Stomach (tissue), 4 donors: ENCODE data around the gene SLC22A17.

Source experiments
- CTCF ChIP-seq, 7 experiments: fragments of 450-650 bp in 4 of 7; fragments of 200-600 bp in 3 of 7; sonication (generic) in 3 of 7; IDR thresholded peaks; one replicate each; pipeline ENCODE4 v1.5.1; 2016 to 2019; ENCODE audit warnings: antibody characterized with exemption in 7 of 7, control low read depth in 2 of 7, mild to moderate bottlenecking in 1 of 7
- EP300 ChIP-seq: sonication (generic); formaldehyde crosslinking; IDR thresholded peaks from one replicate; pipeline ENCODE4 v1.6.1; 2017; ENCODE audit warnings: antibody characterized with exemption
- POLR2A ChIP-seq, 4 donors: fragments of 450-650 bp; IDR thresholded peaks; one replicate each; pipeline ENCODE4 v1.6.1; 2016; ENCODE audit warnings: antibody characterized with exemption in 4 of 4, control low read depth in 2 of 4, mild to moderate bottlenecking in 1 of 4, moderate library complexity in 1 of 4
- POLR2AphosphoS5 ChIP-seq, 3 donors: sonication (generic); formaldehyde crosslinking; IDR thresholded peaks; one replicate each; pipeline ENCODE4 v1.6.1; 2016; ENCODE audit warnings: antibody characterized with exemption in 3 of 3

GRCh38 chr14:23344481-23344880 is 8.2 kb downstream of the SLC22A17 start:
- TF ChIP-seq EP300 (no peak), CTCF (IDR thresholded peaks at IDR 0.05) (no peak), POLR2AphosphoS5 (IDR thresholded peaks at IDR 0.05) (no peak), POLR2A (IDR thresholded peaks at IDR 0.05) (no peak)
